ENCODE measurements around the gene NDUFB11.
A peak's percentile ranks its signal among the peaks of the same experiment; 100 is the strongest.
"Not testable (repeated sequence)": the region's sequence is repeated elsewhere in the genome, so short reads cannot be mapped to it uniquely, and the experiment has no call there.

NDUFB11 gene

DNA sequence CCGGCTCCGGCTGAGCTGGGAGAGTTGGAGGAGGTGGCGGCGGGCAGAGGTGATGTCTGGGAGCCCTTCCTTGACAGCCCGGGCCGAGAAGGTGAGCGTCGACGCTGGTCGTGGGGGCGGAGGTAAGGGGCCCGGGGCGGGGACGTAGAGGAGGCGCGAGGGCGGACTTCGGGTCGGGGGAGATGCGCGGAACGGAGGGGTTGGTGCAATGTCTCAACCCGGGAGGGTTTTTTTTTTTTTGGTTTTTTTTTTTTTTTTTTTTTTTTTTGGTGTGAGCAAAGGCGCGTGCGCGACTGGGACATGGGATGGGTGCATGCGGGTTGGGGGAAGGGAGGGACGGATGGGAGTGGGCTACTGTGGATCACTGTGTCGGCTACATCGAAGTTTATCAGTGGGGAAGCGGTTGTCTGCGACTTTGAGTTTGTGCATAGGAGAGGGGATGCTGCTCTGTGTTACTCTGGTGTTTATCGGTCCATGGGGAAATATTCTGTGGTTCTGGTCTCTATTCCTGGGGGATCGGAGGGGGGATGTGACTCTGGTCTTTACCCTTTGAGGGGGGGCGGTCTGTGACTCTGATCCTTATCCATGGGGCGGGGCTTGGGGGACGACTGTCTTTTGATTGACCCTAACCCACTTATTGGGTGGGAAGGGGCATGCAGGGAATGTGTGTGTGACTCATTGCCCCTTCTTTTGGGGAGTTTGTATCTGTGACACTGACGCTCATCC, 1.1 kb upstream of the NDUFB11 start:
- peak; percentile 5 for DNase-seq

- DNase-seq = no peak
Measured at GRCh38 chrX:47143894-47144625, 442 bp downstream of the NDUFB11 start.

DNA sequence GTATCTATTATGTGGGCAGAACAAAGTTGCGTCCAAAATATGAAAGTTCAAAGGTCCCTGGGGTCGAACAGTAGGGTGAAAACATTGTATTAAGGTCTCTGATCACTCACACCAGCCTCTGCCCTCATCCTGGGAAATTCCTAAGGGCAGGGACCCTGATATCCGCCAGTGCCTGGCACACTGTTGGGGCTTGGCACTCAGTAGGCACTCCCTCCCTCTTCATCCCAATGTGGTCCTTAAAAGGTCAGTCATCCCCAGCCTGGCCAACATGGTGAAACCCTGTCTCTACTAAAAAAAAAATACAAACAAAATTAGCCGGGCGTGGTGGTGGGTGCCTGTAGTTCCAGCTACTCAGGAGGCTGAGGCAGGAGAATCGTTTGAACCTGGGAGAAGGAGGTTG, 6.3 kb downstream of the NDUFB11 start:
- no peak for DNase-seq

DNA sequence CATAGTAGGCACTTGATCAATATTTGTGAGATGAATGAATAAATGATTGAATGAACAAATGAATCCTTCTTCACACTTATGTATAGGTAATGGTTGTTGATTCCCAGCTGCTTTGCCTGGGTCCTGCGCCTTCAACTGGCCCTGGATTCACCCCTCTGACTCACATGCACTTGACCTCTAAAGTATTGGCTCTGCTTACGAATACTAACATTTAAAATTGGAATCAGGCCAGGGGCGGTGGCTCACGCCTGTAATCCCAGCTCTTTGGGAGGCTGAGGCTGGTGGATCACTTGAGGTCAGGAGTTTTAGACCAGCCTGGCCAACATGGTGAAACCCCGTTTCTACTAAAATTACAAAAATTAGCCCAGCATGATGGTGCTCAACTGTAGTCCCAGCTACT, 8.9 kb downstream of the NDUFB11 start:
- DNase-seq = not testable (repeated sequence)

- no peak for DNase-seq
Measured at GRCh38 chrX:47133493-47133892, 11.0 kb downstream of the NDUFB11 start.

GRCh38 chrX:47129899-47130358, 14.6 kb downstream of the NDUFB11 start:
- DNase-seq = no peak

DNA sequence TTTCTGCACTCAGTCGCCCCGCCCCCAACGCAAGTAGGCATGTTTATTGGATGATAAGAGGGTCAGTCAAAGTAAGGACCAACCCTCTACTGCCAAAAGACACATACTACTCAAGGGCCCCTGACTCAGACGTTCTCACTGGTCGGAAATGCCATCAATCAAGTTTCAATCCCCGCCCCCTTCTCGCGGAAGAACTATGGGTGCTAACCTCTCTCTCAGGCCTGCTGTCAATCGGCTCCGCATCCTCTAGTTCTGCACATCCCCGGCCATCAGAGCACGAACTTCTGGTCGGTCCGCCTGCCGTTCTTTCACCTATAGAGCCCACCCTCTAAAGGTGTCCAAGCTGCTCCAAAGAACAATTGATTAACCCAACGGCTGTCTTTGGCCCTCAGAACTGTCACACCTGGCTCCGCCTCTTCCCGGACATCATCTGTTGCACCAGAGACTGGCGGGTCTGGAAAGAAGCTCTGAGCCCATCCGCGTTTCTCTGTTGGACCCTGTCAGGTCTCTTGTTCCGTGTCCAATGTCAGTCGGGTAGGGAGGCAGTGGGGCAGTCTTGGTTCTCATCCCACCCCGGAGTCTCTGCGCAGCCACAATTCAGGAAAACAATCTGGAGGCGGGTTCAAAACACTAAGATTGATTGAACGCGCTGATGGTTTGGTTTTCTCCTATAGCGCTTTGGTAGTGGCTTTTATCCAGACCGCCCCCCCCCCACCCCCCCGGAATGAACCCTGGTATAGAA, 15.2 kb downstream of the NDUFB11 start:
- peak; percentile 85 for DNase-seq

GRCh38 chrX:47124466-47124865, 20.0 kb downstream of the NDUFB11 start:
- not testable (repeated sequence) for DNase-seq

DNA sequence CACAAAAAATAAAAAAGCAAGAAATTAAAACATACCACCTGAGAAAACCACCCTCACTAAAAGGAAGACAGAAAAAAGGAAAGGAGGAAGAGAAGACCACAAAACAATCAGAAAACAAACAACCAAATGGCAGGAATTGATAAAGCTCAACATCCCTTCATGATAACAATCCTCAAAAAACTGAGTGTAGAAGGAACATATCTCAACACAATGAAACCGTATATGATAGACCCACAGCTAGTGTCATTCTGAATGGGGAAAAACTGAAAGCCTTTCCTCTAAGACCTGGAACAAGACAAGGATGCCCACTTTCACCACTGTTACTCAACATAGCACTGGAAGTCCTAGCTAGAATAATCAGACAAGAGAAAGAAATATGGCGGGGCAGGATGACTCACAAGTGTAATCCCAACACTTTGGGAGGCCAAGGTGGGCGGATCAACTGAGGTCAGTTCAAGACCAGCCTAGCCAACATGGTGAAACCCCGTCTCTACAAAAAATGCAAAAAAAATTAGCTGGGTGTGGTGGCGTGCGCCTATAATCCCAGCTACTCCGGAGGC, 27.9 kb downstream of the NDUFB11 start:
- DNase-seq = not testable (repeated sequence)

DNA sequence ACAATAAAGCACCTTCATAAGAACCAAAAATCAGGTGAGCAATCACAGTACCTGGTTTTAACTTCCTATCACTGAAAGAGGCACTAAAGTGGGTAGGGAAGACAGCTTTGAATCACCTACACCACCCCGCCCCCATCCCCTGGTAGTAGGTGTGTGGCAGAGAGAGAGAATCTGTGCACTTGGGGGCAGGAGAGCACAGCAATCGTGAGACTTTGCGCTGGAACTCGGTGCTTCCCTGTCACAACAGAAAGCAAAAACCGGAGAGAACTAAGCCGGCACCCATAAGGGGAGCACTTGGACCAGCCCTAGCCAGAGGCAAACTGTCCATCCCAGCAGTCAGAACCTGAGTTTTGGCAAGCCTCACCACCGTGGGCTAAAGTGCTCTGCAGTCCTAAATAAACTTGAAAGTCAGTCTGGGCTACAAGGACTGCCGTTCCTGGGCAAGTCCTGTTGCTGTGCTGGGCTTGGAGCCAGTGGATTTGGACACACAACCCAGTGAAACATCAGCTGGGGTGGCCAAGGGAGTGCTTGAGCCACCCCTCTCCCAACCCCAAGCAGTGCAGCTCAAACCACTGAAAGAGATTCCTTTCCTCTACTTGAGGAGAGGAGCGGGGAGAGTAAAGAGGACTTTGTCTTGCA, 32.1 kb downstream of the NDUFB11 start:
- DNase-seq = no peak

- DNase-seq = not testable (repeated sequence)
Measured at GRCh38 chrX:47110936-47111615, 33.4 kb downstream of the NDUFB11 start.

- DNase-seq = no peak
Measured at GRCh38 chrX:47101206-47101605, 43.3 kb downstream of the NDUFB11 start.

DNA sequence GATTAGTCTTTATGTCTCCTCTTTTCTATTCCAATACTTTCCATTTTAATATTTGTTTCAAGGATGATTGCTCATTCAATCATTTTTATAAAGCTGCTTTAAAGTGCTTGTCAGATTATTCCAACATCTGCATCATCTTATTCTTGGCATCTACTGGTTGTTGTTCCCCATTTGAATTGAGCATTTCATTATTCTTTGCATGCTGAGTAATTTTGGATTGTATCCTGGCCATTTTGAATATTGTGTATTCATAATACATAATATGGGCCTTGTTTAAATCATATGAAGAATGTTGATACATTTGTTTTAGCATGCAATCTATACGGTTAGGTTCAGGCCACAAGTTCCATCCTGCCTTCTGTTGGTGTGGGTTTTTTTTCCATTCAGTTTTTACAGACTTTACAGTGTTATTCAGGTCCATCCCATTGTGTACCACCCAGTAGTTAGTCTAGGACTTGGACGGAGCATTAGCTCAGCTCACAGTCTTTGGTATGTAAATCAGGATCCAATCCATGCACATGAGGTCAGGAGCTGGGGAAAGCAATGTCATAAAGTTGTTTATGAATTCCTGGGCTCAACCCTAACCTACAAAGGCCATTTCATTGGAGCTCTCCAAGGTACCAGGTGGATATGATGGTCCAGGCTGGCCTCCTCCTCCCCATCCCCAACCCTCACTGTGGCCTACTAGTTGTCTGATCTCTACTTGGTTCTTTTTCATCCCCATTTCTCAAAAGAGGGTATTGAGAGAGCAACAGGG, 46.0 kb downstream of the NDUFB11 start:
- DNase-seq = no peak

GRCh38 chrX:47097018-47097417, 47.5 kb downstream of the NDUFB11 start:
- no peak for DNase-seq

- DNase-seq = no peak
Measured at GRCh38 chrX:47093860-47094259, 50.6 kb downstream of the NDUFB11 start.

DNA sequence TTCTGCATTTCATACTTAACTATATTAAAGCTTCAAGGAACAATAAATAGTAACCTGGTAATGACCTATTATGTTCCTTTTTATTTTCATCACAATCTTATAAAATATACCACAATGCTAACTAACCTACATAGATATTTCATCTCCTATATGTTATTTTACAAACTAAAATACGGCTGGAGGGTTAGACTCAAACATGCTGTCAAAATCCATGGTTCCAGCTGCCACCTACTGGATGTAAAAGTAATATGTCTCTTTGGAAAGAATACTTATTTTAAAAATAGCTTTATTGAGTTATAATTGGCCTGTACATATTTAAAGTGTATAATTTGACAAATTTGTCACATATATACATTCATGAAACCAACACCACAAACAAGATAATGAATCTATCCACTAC, 51.3 kb downstream of the NDUFB11 start:
- no peak for DNase-seq
